Limb (tissue), 2 donors: ENCODE data around the gene ZG16.

Experiments
- DNase-seq, 2 donors: peaks; one replicate each; pipeline ENCODE4 v3.0.0-alpha.2; 2016; ENCODE audit errors: extremely low spot score in 2 of 2

The ZG16 gene

DNA sequence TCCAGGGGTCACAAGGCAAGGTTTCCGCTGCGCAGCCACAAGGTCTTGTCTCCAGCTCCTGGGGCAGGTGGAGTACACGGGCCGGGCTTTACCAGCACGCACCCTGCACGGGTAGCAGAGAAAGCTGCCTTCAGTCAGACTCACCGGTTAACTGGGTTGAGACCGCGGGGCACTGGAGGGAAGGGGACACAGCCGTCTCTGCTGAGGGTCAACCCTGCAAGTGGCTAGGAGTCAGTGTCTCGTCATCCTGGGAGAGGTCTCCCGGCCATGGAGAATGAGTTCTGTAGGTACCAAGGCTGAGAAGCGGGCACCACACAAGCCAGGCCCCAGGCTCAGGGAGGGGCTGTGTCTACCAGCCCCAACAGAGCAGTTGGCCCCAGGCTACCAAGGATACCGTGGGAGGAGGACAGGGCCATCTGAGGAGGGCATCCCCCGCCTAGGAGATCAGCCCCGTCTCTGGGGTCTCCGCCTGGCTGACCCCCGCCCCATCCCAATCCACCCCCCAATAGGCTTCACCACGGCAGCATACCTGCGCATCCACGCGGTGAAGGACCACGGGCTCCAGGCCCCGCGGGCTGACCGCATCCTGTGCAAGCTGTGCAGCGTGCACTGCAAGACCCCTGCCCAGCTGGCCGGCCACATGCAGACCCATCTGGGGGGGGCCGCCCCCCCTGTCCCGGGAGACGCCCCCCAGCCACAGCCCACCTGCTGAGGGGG, 31.1 kb downstream of the ZG16 start:
- no peak for DNase-seq

DNA sequence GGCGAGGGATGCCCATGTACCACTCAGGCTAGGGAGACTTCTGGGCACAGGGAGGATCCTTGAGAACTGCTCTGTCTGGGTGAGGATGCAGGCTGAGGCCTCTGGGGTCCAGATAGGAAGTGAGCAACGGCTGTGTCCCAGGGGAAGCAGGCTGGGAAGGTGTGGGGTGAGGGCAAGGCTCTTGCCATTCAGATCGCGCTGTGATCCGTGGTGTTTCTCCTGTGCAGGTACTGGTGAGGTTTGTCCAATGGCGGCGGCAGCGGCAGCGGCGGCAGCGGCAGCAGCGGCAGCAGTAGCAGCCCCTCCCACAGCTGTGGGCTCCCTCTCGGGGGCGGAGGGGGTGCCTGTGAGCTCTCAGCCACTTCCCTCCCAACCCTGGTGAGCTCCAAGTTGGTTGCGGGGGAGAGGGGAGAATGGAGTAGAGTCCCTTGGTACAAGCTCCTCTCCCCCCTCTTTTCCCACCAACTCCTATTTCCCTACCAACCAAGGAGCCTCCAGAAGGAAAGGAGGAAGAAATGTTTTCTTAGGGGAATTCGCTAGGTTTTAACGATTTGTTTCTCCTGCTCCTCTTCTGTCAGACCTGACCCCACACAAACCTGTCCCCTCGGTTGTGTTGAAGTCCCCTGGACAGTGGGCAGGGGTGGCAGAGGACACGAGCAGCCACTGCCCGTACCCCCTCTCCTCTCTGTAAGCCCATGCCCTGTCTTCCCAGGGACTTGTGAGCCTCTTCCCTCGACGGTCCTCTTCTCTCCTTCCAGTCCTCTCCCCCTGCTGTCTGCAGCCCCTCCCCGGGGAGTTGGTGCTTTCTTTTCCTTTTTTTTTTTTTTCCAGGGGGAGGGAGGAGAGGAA, 32.0 kb downstream of the ZG16 start:
- peak in 1 of 2 donors; percentile 51 for DNase-seq

- no peak for DNase-seq
Measured at GRCh38 chr16:29810699-29811169, 32.7 kb downstream of the ZG16 start.

- DNase-seq: peak; percentile 87 to 89
Measured at GRCh38 chr16:29811170-29811895, 33.3 kb downstream of the ZG16 start.

- DNase-seq: peak; percentile 69 to 93
Measured at GRCh38 chr16:29811896-29812665, 34.0 kb downstream of the ZG16 start, which contains the start of gene PRRT2. TSS of gene PRRT2 (plus strand) at chr16:29812193. CDS start at chr16:29813055, 862 bp downstream.

GRCh38 chr16:29812754-29813643, 34.9 kb downstream of the ZG16 start:
- DNase-seq: no peak

- DNase-seq: no peak
Measured at GRCh38 chr16:29813644-29814562, 35.8 kb downstream of the ZG16 start.

GRCh38 chr16:29814592-29814991, 36.5 kb downstream of the ZG16 start:
- no peak for DNase-seq

DNA sequence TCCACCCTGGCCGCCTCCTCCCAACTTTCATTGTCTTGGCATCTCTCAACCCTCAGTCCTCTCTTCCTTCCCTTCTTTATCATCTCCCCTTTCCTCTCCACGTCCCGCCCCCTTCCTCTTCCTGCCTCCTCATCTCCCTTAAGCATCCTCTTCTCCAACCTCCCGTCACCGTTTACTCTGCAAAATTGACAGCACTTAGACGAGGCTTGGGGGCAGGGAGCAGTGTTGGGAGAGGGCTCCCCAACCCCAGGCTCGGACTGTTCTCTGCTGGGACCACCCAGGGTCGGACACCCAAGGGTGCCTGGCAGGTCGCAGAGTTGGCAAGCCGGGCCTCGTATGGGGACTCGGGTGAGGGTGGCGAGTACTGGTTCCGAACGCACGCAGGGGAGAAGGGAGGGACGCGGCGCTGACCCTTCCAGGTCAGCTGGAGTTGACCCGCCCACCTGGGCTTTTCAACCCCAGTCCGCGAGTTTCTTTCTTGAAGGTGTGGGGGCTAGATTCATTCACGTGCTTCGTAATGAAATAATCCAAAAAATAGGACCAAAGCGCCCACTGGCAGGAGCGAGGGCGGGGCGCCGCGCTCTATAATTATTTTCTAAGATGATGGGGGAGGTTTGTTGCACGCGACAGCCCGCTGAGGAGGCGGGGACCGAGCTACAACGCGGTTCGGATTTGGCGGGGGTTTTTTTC, 37.1 kb downstream of the ZG16 start:
- peak in 1 of 2 donors; percentile 60 for DNase-seq

DNA sequence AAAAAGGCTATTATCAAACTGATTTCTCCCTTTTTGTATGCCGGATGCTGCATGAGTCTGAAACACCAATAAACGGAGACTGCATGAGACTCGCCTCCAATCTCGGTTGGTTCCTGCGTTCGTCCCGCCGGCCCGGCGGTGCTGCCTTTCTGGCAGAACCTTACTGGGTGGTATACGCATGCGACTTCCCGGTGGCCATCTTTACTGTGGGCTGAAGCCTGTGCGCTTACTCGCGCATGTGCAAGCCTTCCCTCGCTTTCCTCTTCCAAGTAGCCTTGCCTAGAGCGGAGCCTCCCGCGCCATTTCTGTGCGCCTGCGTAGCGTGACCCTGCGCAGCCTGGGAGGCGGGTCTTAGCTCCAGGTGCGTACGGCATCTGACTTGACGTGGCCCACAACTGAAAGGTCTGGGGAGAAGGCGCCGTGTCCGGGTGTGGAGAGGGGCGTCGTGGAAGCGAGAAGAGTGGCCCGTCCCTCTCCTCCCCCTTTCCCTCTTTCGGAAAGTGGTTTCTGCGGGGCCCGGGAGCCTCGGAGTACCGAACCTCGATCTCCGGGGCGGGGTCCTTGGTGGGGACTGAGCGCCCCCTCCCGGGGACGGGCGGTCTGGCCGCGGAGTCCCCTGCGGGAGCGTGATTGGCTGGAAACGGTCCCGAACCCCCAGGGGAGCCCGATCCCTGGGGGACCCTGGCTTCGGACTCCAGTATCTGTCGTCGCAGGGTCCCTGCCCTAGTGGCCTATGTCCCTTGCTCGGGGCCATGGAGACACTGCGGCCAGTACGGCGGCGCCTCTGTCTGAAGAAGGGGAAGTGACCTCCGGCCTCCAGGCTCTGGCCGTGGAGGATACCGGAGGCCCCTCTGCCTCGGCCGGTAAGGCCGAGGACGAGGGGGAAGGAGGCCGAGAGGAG, 38.0 kb downstream of the ZG16 start, which contains the start of gene PAGR1:
Gene PAGR1 (plus strand): TSS at position 360 of the 901 bp plus-strand sequence. CDS start 374 bp downstream, at position 734.
- DNase-seq: peak; percentile 97 to 99

GRCh38 chr16:29816694-29817441, 38.8 kb downstream of the ZG16 start:
- peak in 1 of 2 donors; percentile 66 for DNase-seq

DNA sequence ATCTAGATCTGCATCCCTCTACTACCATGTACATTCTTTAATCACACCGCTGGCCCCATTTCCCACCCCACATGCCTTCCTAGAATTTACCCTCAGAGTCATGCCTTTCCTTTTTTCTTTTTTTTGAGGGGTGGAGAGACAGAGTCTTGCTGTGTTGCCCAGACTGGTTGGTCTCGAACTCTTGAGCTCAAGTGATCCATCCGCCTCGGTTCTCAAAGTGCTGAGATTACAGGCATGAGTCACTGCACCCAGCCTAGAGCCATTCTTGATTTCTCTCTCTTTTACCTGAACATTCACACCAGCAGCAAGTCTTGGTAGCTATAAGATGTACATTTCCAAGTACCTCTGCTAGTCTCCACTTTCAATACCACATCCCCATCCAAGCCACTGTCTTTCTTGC, 40.0 kb downstream of the ZG16 start:
- no peak for DNase-seq

DNA sequence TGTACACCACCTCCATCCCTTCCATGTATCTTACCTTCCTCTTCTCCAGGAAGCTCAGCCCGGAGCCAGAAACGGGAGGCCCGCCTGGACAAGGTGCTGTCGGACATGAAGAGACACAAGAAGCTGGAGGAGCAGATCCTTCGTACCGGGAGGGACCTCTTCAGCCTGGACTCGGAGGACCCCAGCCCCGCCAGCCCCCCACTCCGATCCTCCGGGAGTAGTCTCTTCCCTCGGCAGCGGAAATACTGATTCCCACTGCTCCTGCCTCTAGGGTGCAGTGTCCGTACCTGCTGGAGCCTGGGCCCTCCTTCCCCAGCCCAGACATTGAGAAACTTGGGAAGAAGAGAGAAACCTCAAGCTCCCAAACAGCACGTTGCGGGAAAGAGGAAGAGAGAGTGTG, 41.5 kb downstream of the ZG16 start:
- no peak for DNase-seq

DNA sequence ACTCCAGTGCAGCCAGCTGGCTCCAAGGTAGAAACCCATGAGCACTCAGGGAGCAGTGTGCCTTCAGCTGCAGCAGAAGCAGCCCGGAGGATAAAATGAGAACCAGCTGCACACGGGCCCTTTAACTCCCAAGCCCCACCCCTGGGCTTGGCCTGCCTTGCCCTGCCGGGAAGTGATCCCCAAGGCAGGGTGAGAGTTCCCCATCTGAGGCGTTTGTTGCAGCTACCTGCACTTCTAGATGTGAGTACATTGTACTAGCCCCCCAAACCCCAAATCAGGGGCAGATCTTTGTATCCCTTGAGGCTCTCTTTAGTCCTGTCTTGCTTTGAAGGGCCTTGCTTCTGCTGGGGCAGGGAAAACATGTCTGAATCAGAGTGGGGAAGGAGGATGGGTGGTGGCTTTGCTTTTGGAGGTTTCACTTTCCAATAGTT, 42.2 kb downstream of the ZG16 start, which contains the start of gene MVP:
Gene MVP (plus strand): TSS at position 192 of the 431 bp plus-strand sequence. CDS start 10,088 bp downstream, outside the sequence.
- peak; percentile 46 to 62 for DNase-seq

GRCh38 chr16:29820730-29821642, 42.9 kb downstream of the ZG16 start:
- no peak for DNase-seq
